RPMI7951 (cell line): ENCODE measurements around the gene RSPH4A. TPM values are rescaled to one million over a fixed set of nuclear protein-coding genes. Genes with fewer than 3 reads are reported as not detected.
A peak's percentile ranks its signal among the peaks of the same experiment; 100 is the strongest.
"Not testable (repeated sequence)": the region's sequence is repeated elsewhere in the genome, so short reads cannot be mapped to it uniquely, and the experiment has no call there.

Experiments
- DNase-seq: peaks from one replicate; pipeline ENCODE4 v3.0.0-alpha.2; 2012; ENCODE audit warnings: low read depth
- total RNA-seq: library from RNA; depleted of rRNA; stranded (reverse); fragments of >200 nt; shearing (Covaris generic); gene quantifications from 2 replicates; pipeline ENCODE4 v1.2.3, GENCODE V29; 2014; rRNA removed

Gene RSPH4A
- total RNA-seq, 1 experiment from 2014 or later = not detected

DNA sequence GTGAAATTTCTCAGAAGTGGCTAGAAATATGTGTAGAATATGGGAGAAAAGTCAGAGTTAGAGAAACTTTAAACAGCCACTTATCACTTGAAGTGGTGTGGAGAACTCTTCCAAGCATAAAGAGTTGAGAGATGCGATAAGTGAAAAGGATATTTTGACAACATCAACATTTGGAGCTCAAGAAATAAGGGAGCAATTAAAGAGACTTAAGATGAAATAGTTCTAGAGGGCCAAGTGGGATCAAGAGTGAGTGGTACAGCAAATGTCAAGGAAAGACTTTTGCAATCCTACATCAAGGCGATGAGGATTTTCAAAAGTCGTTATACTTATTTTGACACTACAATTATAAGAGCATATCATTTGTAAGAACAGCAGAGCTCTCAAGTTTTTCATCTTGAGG is 9.6 kb downstream of the RSPH4A start:
- DNase-seq = no peak

DNA sequence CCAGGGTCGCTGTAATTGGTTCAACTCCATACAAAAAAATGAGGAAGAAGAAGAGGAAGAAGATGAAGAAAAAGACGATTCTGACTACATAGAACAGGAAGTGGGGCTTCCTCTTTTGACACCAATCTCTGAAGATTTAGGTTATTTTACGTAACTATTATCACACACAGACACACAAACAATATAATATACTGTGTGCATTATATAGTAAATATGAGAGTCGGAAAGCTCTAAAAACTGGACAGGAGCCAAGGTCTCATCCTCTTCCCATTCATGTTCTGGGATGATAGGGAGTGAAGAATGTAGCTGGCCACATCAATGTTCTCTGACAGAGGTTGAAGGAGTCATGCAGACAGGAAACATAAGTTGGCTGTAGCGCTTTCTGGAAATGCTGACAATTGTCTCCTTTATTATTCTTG is 13.3 kb downstream of the RSPH4A start:
- DNase-seq = peak; percentile 2

DNA sequence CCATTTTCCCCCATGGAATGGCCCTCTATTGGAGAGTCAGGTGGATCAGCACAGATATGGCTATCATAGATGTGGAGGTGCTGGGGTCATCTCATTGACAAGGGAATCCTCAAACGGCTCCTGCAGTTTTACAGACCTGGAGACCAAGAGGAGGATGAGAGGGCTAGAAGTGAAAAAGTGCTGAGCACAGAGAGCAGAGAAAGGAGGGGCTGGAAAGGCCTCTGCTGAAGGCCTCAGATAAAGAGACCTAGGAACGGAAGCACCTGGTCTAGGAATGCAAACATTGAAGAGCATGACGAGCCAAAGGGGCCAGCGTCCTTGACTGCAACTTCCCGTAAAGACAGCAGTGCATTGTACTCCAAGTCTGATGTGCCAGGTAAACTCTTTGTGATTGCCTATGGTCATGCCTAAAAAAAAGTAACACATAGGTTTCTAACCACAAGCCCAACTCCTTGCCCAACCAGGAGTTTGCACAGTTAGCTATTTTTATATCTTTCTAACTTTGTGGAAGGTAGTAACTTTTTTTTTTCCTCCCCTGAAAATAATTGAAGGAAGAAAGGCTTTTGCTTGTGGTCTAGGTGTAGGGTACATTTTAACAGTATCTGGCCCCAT is 15.2 kb downstream of the RSPH4A start:
- no peak for DNase-seq

DNA sequence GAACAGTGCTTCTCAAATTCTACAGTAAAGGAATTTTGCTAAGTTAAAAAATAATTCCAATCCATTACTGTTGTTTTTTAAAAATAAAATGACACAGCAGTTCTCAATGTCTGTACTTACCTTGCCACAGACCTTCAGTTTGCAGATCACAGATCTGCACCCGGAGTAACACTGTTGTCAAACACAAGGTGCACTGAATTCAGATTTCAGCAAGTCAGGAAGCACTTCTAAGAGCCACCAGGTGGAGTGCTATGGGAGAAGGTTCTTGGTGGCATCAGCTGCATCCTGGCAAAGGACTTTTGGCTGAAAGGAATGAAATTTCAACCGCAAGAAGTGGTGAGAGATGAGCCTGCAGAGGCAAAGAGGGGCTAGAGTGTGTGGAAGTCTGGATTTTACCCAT is 17.4 kb downstream of the RSPH4A start:
- peak; percentile 3 for DNase-seq

DNA sequence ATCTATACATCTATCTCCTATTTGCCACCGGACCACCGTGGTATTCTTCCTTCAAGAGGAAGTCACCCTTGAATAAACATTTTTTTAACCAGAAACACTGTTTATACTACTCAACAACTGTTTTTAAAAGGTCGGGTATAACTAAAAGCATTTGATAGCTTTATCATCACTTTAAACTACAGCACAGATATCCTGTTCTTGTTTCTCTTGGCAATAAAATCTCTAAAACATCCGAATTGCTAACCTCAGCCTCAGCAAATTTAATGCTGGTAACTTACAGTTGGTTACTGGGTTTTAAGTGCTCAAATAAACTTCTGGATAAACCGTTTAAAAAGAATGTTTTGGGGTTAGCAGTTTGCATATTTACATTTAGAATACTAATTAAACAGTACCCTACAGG is 31.9 kb downstream of the RSPH4A start:
- no peak for DNase-seq

DNA sequence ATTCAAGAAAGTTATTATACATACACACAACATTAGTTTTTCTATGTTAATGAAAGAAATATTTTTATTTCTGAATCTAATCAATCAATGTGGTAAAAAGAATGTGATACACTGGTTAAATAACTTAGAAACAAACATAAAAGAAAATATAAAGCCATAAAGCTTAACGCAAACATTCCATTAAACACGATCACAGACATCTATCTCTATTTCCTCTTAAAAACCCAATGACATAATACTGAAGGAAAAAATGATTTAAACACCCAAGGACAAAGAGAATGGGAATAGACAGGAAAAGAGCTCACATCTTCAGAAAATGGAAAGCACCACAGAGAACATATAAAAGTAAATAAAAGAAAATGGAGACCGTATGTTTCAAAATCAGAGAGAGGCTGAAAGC is 32.9 kb downstream of the RSPH4A start:
- no peak for DNase-seq

DNA sequence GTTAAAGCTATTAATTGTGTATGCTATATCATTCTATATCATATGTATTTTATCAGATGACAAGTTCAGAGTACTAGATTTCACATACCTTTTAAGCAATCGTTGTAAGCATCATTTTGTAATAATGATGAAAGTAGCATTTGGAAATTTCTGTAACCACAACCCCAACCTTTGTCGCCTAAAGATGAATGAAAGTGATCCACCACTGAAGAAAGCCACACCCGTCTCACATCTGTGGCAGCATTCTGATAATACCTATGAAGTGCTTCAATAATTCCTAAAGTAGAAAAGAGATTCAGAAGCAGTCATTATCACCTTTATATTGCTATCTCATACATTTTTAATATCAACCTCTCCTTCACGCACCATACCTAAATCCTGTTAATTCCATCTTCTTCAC is 35.6 kb downstream of the RSPH4A start:
- no peak for DNase-seq

DNA sequence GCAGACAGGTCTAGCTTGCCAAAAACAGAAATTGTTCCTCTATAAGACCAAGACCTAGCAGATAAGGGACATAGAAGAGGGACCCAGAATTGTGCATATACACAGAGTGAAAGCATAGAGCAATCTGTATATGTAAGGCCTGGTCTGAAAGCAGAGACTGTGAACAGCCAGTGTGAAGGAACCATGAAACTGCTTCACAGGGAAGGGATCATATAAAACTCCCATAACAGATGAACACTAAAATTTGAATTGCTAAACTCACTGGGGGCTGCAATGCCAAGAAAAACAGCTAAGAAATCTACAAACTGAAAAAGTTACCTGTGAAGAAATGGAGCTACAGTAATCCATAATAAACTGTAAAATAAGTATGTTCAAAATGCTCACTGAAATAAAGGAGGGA is 45.3 kb downstream of the RSPH4A start:
- DNase-seq = no peak

DNA sequence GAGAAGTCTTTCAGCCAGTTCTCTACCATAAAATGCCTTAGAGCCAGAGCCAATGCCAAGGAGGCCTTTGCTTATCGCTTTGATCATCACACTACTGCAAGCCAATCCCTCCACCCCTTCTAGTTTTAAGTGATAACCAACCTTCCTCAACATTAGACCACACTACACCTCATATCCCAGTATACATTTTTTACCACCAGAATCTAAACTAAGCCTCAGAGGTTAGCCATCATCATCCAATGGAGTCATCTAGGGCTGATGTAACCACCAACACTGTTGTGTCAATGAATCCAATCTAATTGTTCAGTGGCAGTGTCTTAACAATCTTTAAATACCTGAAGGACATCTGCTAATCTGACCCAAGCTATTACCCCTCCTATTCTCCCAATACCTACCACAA is 45.9 kb downstream of the RSPH4A start:
- no peak for DNase-seq

DNA sequence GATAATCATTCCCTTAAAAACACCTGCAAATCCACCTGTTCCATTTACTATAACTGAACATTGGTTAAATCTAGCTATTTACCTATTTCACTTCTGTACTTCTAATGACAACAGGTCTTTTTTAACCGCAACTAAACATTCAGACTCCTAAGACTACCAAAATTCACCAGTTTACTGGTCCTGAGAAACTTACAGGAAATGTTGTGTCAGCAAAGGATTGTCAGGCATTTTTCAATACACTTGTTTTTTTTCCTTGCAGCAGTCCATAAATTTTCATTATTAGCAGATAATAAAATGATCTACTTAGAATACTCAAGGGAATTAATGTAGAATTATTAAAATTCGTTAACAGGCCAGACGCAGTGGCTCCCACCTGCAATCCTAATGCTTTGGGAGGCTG is 47.0 kb downstream of the RSPH4A start:
- no peak for DNase-seq

DNA sequence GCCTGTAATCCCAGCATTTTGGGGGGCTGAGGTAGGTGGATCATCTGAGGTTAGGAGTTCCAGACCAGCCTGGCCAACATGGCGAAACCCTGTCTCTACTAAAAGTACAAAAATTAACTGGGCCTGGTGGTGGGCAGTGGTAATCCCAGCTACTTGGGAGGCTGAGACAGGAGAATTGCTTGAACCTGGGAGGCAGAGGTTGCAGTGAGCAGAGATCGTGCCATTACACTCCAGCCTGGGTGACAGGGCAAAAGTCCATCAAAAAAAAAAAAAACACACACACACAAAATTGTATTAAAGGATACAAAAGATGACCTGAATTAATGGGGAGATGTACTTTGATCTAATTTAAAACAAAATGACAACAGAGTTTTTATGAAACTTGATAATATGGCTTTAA is 47.9 kb downstream of the RSPH4A start:
- not testable (repeated sequence) for DNase-seq

DNA sequence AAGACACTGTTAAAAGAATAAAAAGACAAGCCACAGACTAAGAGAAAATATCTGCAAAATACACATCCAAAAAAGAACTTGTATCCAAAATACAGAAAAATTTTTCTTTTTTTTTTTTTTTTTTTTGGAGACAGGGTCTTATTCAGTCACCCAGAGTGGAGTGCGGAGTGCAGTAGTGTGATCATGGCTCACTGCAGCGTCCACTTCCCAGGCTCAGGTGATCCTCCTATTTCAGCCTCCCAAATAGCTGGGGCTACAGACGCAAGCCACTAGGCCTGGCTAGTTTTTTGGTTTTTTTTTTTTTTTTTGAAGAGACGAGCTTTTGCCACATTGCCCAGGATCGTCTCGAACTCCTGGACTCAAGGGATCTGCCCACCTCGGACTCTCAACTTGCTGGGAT is 49.2 kb downstream of the RSPH4A start:
- no peak for DNase-seq

DNA sequence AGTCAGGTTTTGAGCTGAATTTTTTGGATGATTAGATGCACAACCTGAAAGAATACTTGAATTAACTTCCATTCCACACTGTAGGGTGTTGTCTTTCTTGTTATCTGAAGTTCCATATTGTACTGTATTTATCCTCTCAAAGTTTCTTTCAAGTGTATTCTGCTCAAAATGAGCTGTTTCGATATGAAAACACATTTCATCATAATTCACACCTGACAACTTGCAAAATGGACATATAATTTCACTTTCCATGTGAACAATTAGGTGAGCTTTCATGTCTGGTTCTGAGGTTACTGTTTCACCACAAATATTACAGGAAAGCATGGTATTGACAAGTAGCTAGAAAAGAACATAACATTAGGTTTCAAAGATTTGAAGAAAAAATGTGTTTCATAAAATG is 50.6 kb downstream of the RSPH4A start:
- no peak for DNase-seq

DNA sequence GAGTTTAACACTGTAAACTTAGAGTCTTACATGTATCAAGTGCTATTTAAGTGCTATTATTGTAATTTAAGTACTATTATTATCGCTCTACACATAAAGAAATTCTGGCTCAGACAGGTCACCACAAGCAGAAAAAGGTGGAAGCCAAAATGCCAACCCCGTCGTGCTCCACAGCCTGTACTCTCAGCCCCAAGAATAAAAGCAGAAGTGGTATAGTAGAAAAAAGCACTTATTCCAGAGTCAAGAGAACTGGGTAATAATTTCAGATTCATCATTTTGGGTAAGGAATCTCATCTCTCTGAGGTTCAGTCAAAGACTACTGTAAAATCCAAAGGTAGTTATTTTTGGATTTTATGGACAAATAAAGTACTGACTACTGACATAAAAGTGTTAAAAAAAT is 51.3 kb downstream of the RSPH4A start:
- DNase-seq = no peak

DNA sequence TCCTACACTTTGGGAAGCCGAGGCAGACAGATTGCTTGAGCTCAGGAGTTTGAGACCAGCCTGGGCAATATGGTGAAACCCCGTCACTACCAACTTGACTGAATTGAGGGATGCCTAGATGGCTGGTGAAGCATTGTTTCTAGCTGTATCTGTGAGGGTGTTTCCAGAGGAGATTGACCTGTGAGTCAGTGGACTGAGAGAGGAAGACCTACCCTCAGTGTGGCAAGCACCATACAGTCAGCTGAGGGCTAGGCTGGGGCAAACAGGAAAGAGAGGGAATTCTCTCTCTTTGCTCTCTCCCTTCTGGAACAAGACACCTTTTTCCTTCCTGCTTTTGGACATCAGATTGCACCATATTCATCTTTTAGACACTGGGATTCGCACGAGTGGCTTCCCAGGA is 56.0 kb downstream of the RSPH4A start:
- DNase-seq = no peak

DNA sequence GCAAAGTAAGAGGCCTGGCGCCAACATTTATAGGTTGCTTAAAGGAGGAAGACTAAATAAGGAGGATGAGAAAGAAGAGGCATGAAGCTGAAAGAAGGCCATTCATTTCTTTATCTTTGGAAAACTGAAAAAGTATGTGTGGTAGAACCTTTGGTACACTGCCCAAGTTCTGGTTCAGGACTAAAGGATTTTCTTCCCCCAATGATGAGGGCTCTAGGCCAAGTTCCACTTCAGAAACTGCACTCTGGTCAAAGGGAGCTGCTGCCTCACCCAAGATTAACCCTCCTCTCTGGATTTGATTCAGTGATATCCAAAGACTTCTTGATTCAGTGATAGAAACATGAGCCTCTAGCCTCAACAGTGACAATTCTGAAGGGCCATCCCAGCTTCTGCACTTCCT is 59.7 kb downstream of the RSPH4A start:
- no peak for DNase-seq

DNA sequence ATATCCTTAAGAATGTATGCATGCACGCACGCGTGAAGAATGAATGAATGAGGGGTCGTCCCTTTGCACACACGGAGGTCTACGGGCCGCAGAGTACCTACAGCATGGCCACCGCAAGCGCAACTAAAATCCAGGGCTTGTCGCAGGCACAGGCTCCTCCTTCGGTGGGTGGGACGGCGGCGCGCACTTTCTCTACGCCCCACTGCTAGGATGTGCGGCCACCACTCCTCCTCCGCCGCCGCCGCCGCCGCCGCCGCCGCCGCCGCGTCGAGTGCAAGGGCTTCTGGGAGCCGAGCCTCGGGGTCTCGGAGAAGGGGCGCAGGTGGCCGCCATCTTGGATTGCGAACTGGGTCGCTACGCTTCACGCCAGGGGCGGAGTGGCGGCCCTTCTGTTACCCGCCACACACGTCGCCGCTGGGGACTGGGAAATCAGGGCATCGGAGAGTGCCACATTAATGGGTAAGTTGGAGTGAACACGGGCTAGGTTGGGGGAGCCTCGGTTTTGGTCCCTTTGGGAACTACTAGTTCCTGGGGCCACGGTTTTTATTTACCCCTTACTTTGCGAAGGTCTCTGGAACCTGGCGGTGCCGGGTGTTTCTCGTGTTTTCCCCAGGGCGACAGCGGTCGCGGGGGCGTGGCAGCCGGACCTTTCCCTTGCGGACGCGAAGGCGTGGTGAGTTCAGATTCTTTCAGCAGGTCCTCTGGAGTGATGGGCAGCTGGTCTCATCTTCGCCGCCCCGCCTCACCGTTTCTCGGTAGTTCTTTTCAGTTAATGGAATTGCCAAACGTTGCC is 64.8 kb downstream of the RSPH4A start, which contains the start of gene KPNA5:
TSS of gene KPNA5 (plus strand) at position 332 of the 793 bp plus-strand sequence. CDS start at position 456, 124 bp downstream.
- DNase-seq = peak; percentile 91

DNA sequence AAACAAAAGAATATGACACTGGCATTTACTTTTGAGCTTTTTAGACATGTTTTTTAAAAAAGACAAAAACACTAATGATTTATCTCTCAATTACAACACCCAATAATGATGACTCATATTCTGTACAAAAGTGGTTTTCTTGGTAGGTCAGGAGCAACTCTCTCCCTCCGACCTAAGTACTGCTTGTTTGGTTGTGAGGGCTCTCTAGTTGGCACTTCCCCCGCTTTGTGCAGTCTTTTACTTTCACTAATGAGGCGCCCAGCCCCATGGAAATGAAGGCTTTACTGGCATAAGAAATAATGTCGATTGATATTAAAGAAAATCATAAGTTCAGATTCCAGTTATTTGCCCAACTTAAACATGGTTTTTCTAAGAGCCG is 66.0 kb downstream of the RSPH4A start:
- peak; percentile 70 for DNase-seq

Other genes with a start within 250 kb of the RSPH4A start
- gene DSE, start 245.5 kb upstream of the RSPH4A start, total RNA-seq = 64.9 and 69.7 TPM in 2 replicates
- gene CALHM6, start 155.1 kb upstream of the RSPH4A start, total RNA-seq = 9.6 and 19.8 TPM in 2 replicates
- gene CALHM5, start 104.8 kb upstream of the RSPH4A start, total RNA-seq = 4.1 and 4.7 TPM in 2 replicates
- not detected in 2 replicates for gene TRAPPC3L, start 70.8 kb upstream of the RSPH4A start, total RNA-seq
- gene CALHM4, start 62.7 kb upstream of the RSPH4A start, total RNA-seq = not detected in 2 replicates
- gene RWDD1, start 45.0 kb upstream of the RSPH4A start, total RNA-seq = 41.9 and 54.5 TPM in 2 replicates
- gene ZUP1, start 52.3 kb downstream of the RSPH4A start, total RNA-seq = 14.8 and 18.7 TPM in 2 replicates
- 7.2 and 8.1 TPM in 2 replicates for gene KPNA5, start 64.7 kb downstream of the RSPH4A start, total RNA-seq
- not detected in 2 replicates for gene FAM162B, start 149.2 kb downstream of the RSPH4A start, total RNA-seq
- not detected in 2 replicates for gene GPRC6A, start 212.6 kb downstream of the RSPH4A start, total RNA-seq